A549 (cell line): Measurements from ENCODE around the gene CNPY4.

Experiments used
- EHMT2 ChIP-seq: fragments of 200-600 bp; sonication (generic); IDR thresholded peaks from 2 replicates; pipeline ENCODE4 v1.6.1; 2016; ENCODE audit warnings: antibody characterized with exemption, low read depth, mild to moderate bottlenecking, moderate library complexity
- EP300 ChIP-seq, 2 experiments: fragments of >200 bp; sonication (Bioruptor Twin); formaldehyde crosslinking; IDR thresholded peaks; 2 replicates in 1 of 2; 3 replicates in 1 of 2; pipeline ENCODE4 v1.6.1; 2016 to 2017
- MYC ChIP-seq: IDR thresholded peaks from 2 replicates; pipeline ENCODE4 v1.6.1; 2012; ENCODE audit warnings: mild to moderate bottlenecking, inconsistent platforms, low read length, improper control_type of control experiment, borderline replicate concordance
- NFE2L2 ChIP-seq: fragments of 150-350 bp; conservative IDR thresholded peaks from 2 replicates; pipeline ENCODE4 v1.6.1; 2014; ENCODE audit warnings: low read length
- NR3C1 ChIP-seq: fragments of >200 bp; sonication (Bioruptor Twin); formaldehyde crosslinking; IDR thresholded peaks from 3 replicates; pipeline ENCODE4 v1.6.1; 2017
- POLR2A ChIP-seq: IDR thresholded peaks from 2 replicates; pipeline ENCODE4 v1.6.1; 2012; ENCODE audit warnings: mild to moderate bottlenecking, low read length
- POLR2AphosphoS2 ChIP-seq: conservative IDR thresholded peaks from 2 replicates; pipeline ENCODE4 v1.6.1; 2012; ENCODE audit warnings: low read length, improper control_type of control experiment, inconsistent platforms
- RAD21 ChIP-seq, 2 experiments: fragments of >200 bp in 1 of 2; sonication (Bioruptor Twin) in 1 of 2; formaldehyde crosslinking in 1 of 2; IDR thresholded peaks in 1 of 2; conservative IDR thresholded peaks in 1 of 2; 2 replicates in 1 of 2; 3 replicates in 1 of 2; pipeline ENCODE4 v1.6.1; 2012 to 2018; ENCODE audit warnings: inconsistent platforms in 1 of 2
- RCOR1 ChIP-seq: fragments of 150-350 bp; IDR thresholded peaks from 2 replicates; pipeline ENCODE4 v1.6.1; 2014; ENCODE audit warnings: antibody characterized with exemption, low read length, low read depth
- TF ChIP-seq, protein P1 (sequence below): fragments of >200 bp; sonication (Bioruptor Twin); formaldehyde crosslinking; IDR thresholded peaks from 3 replicates; pipeline ENCODE4 v1.5.1; 2016
- TF ChIP-seq, protein P2 (sequence below): IDR thresholded peaks from 2 replicates; pipeline ENCODE4 v1.6.1; 2012

DNA sequence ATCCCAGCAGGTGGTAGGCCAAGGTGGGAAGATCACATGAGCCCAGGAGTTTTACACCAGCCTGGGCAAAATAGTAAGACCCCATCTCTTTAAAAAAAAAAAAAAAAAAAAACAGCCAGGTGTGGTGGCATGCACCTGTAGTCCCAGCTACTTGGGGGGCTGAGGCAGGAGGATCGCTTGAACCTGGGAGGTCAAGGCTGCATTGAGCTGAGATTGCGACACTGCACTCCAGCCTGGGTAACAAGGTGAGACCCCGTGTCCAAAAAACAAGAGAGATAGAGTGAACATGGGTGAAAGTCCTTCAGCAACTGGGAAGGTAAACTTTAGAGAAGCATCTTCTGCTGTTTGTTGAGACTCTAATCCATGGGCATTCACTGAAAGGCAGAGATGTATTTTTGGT, 23.0 kb downstream of the CNPY4 start:
- TF ChIP-seq EP300 (IDR thresholded peaks at IDR 0.05), result no peak
- TF ChIP-seq, protein P1, sequence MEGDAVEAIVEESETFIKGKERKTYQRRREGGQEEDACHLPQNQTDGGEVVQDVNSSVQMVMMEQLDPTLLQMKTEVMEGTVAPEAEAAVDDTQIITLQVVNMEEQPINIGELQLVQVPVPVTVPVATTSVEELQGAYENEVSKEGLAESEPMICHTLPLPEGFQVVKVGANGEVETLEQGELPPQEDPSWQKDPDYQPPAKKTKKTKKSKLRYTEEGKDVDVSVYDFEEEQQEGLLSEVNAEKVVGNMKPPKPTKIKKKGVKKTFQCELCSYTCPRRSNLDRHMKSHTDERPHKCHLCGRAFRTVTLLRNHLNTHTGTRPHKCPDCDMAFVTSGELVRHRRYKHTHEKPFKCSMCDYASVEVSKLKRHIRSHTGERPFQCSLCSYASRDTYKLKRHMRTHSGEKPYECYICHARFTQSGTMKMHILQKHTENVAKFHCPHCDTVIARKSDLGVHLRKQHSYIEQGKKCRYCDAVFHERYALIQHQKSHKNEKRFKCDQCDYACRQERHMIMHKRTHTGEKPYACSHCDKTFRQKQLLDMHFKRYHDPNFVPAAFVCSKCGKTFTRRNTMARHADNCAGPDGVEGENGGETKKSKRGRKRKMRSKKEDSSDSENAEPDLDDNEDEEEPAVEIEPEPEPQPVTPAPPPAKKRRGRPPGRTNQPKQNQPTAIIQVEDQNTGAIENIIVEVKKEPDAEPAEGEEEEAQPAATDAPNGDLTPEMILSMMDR, result no peak
- no peak for TF ChIP-seq POLR2A
- TF ChIP-seq RAD21 (conservative IDR thresholded peaks at IDR 0.05 in 1 of 2, IDR thresholded peaks at IDR 0.05 in 1 of 2), result no peak
- TF ChIP-seq RCOR1, result no peak
- no peak for TF ChIP-seq NR3C1
- TF ChIP-seq POLR2AphosphoS2, result no peak
- TF ChIP-seq MYC, result no peak
- TF ChIP-seq, protein P2, sequence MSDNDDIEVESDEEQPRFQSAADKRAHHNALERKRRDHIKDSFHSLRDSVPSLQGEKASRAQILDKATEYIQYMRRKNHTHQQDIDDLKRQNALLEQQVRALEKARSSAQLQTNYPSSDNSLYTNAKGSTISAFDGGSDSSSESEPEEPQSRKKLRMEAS, result no peak
- TF ChIP-seq EHMT2, result no peak
- TF ChIP-seq NFE2L2, result no peak
